ENCODE data around the gene ZBED4.

ZBED4 gene

DNA sequence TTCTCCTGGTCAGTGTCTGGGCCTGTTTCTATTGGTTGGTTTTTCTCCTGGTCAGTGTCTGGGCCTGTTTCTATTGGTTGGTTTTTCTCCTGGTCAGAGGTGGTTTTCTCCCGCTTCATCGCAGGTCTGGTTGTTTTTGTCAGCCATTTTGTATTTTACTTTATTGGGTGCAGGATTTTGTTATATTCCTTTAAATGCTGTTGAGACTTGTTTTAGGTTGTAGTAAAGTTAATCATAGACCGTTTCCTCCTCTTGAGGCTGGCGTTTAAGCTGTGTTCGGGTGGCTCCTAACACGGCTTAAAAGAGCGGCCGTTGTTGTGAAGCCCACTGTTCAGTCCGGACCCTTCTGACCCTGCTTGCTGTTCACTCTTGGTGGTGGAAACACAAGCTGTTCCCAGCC, 26.2 kb downstream of the ZBED4 start:
- DNase-seq, result no peak

GRCh38 chr22:49880281-49880680, 26.6 kb downstream of the ZBED4 start:
- no peak for DNase-seq

DNA sequence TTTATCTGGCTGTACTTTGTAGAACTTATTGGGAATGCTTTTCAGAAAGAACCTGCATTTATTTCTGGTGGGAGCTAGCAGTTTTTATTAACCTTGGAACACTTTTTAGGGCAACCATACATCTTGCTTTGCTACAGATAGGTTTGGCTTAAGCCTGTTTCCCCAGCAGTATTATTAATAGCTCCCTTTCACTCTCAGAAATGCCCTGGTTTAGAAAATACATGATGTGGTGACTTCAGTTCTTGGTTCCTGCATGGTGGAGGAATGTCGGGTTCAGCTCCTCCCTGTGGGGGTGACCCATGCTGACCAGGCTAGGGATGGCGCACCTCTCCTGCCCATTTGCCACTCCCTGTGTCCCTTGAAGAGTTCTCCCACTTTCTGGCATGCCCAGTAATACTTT, 28.2 kb downstream of the ZBED4 start:
- no peak for DNase-seq

DNA sequence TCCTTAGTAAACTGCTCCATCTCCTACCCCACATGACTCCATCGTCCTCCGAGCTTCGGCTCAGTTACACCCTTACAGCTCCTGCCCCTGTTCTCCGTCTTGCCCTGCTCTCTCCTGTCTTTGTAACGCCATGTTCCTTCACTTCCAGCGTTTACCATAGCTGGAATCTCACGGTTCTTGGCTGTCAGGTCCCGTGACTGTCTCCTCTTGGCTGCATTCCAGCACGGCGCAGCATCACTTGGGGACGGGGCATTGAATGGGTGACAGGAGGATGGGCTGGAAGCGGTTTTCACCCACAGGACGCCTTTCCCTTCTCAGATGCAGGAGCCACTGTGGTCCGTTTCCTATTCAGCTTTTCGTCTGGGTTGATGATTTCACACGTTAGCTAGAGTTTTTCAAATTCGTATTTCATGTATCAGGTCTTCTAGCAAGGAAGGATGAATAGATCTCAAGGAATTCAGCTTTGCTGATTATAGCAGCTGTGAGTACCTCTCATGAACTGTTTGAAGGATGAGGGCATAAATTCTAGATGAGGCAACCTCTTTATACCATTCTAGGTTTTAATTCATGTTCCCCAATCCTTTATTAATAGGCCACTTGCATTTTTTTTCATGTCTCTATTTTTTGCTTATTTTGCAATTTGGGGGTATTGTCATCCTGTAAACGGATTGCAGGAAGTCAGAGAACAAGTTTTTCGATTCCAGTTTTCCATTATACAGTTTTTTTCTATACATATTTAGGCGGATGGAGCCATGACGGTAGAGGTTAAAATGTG, 29.1 kb downstream of the ZBED4 start:
- no peak for DNase-seq

- DNase-seq, result no peak
These were observed 29.6 kb downstream of the ZBED4 start for GRCh38 chr22:49883294-49883640.

DNA sequence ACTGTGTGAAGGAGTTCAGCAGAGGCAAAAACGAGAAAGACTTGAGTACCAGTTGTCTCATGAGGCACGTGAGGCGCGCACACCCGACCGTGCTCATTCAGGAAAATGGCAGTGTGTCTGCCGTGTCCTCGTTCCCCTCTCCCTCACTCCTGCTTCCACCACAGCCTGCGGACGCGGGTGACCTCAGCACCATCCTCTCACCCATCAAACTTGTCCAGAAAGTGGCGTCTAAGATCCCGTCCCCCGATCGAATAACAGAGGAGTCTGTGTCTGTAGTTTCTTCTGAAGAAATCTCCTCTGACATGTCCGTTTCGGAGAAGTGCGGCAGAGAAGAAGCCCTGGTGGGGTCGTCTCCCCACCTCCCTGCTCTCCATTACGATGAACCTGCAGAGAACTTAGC, 30.4 kb downstream of the ZBED4 start:
- no peak for DNase-seq

DNA sequence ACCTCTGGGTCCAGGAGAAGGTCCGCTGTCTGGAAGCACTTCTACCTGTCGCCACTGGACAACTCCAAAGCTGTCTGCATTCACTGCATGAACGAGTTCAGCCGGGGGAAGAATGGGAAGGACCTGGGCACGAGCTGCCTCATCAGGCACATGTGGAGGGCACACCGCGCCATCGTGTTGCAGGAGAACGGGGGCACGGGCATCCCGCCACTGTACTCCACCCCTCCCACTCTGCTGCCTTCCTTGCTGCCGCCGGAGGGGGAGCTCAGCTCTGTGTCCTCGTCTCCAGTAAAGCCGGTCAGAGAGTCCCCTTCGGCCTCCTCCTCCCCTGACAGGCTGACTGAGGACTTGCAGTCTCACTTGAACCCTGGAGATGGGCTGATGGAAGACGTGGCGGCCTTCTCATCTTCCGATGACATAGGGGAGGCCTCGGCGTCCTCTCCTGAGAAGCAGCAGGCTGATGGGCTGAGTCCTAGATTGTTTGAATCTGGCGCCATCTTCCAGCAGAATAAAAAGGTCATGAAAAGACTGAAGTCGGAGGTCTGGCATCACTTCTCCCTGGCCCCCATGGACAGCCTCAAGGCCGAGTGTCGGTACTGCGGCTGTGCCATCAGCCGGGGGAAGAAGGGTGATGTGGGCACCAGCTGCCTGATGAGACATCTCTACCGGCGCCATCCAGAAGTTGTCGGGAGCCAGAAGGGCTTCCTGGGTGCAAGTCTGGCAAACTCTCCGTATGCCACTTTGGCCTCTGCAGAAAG, 31.0 kb downstream of the ZBED4 start:
- DNase-seq, result no peak

- no peak for DNase-seq
These were observed 31.6 kb downstream of the ZBED4 start for GRCh38 chr22:49885281-49885680.

- no peak for DNase-seq
These were observed 32.2 kb downstream of the ZBED4 start for GRCh38 chr22:49885881-49886280.

- no peak for DNase-seq
These were observed 32.9 kb downstream of the ZBED4 start for GRCh38 chr22:49886346-49887063.

DNA sequence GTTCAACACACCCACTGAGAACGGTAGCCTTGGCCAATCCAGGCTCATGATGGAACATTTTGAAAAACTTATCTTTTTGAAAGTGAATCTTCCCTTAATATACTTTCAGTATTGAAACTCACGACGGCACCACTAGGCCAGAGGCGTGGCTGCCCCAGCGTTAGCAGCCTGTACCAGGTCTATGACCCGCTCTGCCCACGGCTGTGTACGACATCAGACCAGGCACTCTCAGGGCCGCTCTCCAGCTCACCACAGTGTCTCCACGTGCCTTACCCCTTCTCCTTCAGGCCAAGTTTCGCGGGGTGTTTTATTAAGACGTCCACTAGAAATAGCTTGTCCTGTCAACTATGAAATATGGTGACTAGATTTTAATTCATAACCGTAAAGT, 33.4 kb downstream of the ZBED4 start:
- no peak for DNase-seq

DNA sequence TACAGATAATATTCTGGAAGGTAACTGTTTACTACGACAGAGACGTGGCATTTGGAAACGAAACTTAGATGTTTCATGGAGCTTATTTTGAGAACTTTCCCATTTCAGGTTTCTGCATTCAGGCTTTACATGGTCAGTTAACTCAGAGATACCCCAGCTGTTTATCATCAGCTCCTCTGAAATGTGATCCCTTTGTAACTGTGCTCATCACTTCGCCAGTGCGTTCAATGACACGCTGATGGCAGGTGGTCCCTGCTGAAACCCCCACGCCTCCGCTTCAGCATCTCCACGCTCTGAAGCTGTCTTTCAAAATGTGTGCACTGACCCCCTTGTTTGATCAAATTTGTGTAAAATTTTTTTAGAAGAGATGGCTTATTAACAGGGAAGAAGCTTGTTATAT, 34.1 kb downstream of the ZBED4 start:
- no peak for DNase-seq

- no peak for DNase-seq
These were observed 35.4 kb downstream of the ZBED4 start for GRCh38 chr22:49889071-49889470.

GRCh38 chr22:49892226-49892899, 38.7 kb downstream of the ZBED4 start:
- no peak for DNase-seq

DNA sequence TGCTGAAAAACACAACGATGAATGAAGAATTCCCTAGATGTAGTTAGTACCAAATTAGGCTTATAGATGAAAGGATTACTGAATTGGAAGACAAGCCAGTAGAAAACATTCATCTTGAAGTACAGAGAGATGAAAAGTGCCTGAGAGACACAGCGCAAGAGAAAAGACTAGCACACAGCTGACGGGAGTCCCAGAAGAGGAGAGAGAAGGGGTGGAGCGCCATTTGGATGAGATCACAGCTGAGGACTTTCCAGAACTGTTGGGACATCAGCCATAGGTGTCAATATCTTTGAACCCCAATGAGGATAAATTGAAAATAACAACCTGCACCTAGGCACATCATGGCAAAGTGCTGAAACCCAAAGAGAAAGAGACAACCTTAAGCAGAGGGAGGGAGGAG, 39.4 kb downstream of the ZBED4 start:
- no peak for DNase-seq

GRCh38 chr22:49894322-49895054, 40.8 kb downstream of the ZBED4 start:
- no peak for DNase-seq

DNA sequence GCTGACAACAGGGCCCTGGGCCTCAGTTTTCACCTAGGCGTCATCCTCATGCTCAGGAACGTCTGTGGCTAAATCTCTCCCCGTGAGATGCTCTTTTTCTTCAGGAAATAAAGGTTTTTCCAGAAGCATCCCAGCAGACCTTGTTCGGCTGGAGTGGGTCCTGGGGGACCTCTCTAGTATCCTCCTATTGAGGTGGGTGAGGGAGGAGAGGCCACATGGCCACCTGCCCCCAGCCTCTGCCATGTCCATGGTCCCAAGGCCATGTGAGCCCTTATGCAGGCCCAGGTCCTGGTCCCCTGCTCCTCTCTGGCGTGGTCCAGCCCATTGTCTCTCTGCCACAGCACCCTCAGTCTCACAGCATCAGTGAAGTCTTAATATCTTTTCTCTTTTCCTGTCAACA, 42.6 kb downstream of the ZBED4 start:
- no peak for DNase-seq

GRCh38 chr22:49897015-49897684, 43.5 kb downstream of the ZBED4 start:
- DNase-seq, result no peak

DNA sequence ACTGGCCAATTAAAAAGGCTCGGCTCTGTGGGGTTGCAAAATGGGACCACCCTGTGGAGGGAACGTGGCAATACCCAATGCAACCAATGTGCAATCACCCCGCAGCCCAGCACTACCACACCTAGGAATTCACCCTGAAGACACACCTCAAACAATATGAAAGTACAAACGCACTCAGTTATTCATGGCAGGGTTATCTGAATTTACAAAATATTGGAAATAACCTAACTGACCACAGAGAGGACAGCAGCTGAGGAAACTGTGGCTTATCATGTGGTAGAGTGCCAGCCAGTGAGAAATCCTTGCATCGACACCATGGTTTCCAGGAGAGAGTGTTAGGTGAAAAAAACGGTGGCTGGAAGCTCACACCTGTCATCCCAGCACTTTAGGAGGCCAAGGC, 45.9 kb downstream of the ZBED4 start:
- DNase-seq, result no peak

DNA sequence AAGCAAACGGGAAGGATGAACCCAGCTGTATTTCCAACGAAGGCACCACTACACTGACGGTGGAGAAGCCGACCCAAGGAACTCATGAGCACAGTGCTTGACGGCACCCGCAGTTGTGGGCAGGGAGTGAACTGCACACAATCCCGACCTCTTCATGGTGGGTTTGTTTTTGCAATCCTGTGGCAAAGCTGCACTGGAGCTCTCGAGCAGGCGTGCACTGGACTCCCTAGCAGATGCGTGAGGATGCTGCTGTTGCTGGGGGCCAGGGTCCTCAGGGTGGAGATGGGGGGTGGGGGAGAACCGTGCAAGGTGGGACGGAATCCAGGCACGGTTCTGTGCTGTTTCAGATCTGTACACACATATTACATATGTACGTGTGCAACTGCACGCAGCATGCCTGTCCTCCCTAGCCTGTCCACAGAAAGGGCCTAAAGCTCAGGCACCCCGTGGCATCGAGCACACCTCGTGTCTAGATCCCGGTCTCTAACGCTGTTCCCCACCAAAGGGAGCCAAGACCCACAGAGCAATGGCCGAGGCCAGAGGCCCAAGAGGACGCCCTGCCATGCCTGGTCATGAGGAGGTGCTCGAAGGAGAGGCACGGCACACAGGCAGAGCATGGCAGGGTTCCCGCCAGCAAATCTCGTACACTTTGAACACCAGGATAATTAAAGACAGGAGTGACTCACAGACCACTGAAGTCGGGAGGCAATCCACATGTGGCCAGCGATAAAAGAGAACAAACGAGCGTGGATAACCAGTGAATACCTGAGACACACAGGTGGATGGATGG, 47.0 kb downstream of the ZBED4 start:
- no peak for DNase-seq

- no peak for DNase-seq
These were observed 47.8 kb downstream of the ZBED4 start for GRCh38 chr22:49901457-49901856.

Data from stimulated activated CD4-positive, alpha-beta T cell treated with anti-CD3 and anti-CD28 coated beads, Interleukin-15, amount 100 ng/mL, for 24 hours (primary cell).